Natural killer cell treated with Interleukin-12 subunit alpha and Interleukin-12 subunit beta and Interleukin-15 and Interleukin-18, amount 100 ng/mL, for 72 hours (primary cell): ENCODE measurements around the gene C19orf25. TPM values are rescaled to one million over a fixed set of nuclear protein-coding genes. Genes with fewer than 3 reads are reported as not detected.
A peak's percentile ranks its signal among the peaks of the same experiment; 100 is the strongest.

Experiments
- ATAC-seq, 2 donors: fragments of 150-1000 bp; cut with Tn5 transposase in 1 of 2; sonication (Bioruptor Pico), chemical (Tn5 transposase) in 1 of 2; 2 replicates each; pipeline ENCODE4 v1.10.0; 2021
- DNase-seq: peaks from one replicate; pipeline ENCODE4 v3.0.0; 2022; ENCODE audit warnings: low spot score
- H3K27ac Mint-ChIP-seq, 2 donors: 1 replicate in 1 of 2; 2 replicates in 1 of 2; pipeline ENCODE4 v1.8.0; 2022; ENCODE audit warnings: mixed read lengths in 2 of 2, mild to moderate bottlenecking in 1 of 2, moderate library complexity in 1 of 2
- H3K27me3 Mint-ChIP-seq, 2 donors: 1 replicate in 1 of 2; 2 replicates in 1 of 2; pipeline ENCODE4 v1.8.0; 2022; ENCODE audit warnings: mixed read lengths in 2 of 2
- H3K36me3 Mint-ChIP-seq: one replicate; pipeline ENCODE4 v1.8.0; 2022; ENCODE audit warnings: mixed read lengths
- H3K4me1 Mint-ChIP-seq, 2 donors: 1 replicate in 1 of 2; 2 replicates in 1 of 2; pipeline ENCODE4 v1.8.0; 2022; ENCODE audit warnings: low read depth in 2 of 2, mixed read lengths in 2 of 2, mild to moderate bottlenecking in 1 of 2
- H3K4me3 Mint-ChIP-seq: one replicate; pipeline ENCODE4 v1.8.0; 2022; ENCODE audit warnings: mixed read lengths
- H3K9me3 Mint-ChIP-seq: 2 replicates; pipeline ENCODE4 v1.8.0; 2022; ENCODE audit warnings: mixed read lengths
- total RNA-seq, 2 donors: library from RNA; stranded (reverse); gene quantifications; one replicate each; pipeline ENCODE4 v1.2.3, GENCODE V29; 2022

Gene C19orf25
- total RNA-seq, 2 donors from 2014 or later = 45.1 to 58.4 TPM

GRCh38 chr19:1461862-1462261 lies 17.2 kb downstream of the C19orf25 start:
- Mint-ChIP-seq H3K27ac (no peak overlapping the region), H3K27me3 (peaks cover 0 to 4% of the 10 kb centered on the region in 2 donors), H3K4me3 (no peak overlapping the region), H3K4me1 (no peaks in the 10 kb centered on the region), H3K9me3 (no peaks in the 10 kb centered on the region), H3K36me3 (no peaks in the 10 kb centered on the region)
- DNase-seq = no peak
- no peak for ATAC-seq

DNA sequence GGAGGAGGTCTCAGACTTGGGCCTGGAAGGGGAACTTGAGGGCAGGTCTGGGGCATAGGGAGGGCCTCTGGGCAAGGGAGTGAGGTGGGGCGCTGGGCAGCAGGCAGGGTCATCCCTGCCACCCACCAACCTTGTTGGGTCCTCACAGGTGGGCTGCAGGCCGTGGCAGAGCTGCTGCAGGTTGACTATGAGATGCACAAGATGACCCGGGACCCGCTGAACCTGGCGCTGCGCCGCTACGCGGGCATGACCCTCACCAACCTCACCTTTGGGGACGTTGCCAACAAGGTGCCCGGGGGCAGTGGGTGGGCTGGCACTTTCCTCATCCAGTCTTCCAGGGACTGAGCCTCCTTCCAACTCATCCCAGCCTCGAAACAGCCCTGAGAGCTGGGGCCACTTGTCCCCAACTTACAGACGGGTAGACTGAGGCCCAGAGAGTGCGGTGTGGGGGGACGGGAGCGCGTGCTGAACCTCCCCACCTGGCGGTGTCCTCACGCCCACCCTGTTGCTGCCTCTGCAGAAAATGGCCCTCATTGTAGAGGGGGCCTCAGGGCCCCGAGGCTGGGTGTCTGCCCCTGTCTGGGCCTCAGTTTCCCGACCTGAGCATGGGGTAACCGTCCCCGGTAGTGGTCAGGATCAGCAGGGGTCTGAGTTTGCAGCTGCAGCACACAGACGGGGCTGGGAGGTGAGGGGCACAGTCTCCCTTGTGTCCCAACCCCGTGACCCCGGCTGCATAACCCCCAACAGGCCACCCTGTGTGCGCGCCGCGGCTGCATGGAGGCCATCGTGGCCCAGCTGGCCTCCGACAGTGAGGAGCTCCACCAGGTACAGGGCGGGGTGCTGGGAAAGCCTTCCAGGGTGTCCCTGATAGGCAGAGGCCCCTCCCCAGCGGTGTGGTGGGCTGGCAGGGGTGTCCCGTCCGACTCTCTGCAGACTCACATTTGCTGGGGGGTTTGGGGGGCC lies 18.7 kb downstream of the C19orf25 start:
- ATAC-seq (no peak), DNase-seq (no peak)
- Mint-ChIP-seq H3K27me3 (peaks cover 0 to 9% of the 10 kb centered on the region in 2 donors), H3K4me1 (peaks cover 0 to 5% of the 10 kb centered on the region in 2 donors), H3K36me3 (no peaks in the 10 kb centered on the region), H3K4me3 (no peak overlapping the region), H3K27ac (no peak overlapping the region), H3K9me3 (no peaks in the 10 kb centered on the region)

GRCh38 chr19:1459479-1459878 lies 19.5 kb downstream of the C19orf25 start:
- peaks cover 0 to 5% of the 10 kb centered on the region in 2 donors for H3K4me1 Mint-ChIP-seq

DNA sequence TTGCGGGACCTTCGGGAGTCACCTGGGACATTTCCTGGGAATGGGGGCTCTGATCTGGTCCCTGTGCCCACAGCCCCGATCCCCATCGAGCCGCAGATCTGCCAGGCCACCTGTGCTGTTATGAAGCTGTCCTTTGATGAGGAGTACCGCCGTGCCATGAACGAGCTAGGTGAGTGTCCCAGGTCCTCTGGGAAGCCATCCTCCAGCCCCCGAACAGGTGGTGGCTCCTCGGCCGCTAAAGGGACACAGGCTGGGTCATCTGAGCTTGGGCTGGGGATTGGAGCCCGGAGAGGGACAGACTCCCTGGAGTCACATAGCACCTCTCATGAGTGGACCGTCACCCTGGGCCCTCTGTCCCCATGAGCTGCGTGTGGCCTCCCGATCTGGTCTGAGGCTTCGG lies 21.1 kb downstream of the C19orf25 start:
- ATAC-seq (no peak), DNase-seq (no peak)
- H3K36me3 Mint-ChIP-seq = no peaks in the 10 kb centered on the region
- no peaks in the 10 kb centered on the region for H3K9me3 Mint-ChIP-seq
- peaks cover 7 to 16% of the 10 kb centered on the region in 2 donors for H3K27me3 Mint-ChIP-seq
- peaks cover 0 to 9% of the 10 kb centered on the region in 2 donors for H3K4me1 Mint-ChIP-seq
- no peak overlapping the region for H3K27ac Mint-ChIP-seq
- H3K4me3 Mint-ChIP-seq = no peak overlapping the region

More at GRCh38 chr19:1459479-1459878, 19.5 kb downstream of the C19orf25 start:
- Mint-ChIP-seq H3K36me3 (no peaks in the 10 kb centered on the region), H3K27me3 (peaks cover 0 to 11% of the 10 kb centered on the region in 2 donors), H3K4me3 (no peak overlapping the region), H3K27ac (no peak overlapping the region), H3K9me3 (no peaks in the 10 kb centered on the region)
- ATAC-seq (no peak), DNase-seq (no peak)

DNA sequence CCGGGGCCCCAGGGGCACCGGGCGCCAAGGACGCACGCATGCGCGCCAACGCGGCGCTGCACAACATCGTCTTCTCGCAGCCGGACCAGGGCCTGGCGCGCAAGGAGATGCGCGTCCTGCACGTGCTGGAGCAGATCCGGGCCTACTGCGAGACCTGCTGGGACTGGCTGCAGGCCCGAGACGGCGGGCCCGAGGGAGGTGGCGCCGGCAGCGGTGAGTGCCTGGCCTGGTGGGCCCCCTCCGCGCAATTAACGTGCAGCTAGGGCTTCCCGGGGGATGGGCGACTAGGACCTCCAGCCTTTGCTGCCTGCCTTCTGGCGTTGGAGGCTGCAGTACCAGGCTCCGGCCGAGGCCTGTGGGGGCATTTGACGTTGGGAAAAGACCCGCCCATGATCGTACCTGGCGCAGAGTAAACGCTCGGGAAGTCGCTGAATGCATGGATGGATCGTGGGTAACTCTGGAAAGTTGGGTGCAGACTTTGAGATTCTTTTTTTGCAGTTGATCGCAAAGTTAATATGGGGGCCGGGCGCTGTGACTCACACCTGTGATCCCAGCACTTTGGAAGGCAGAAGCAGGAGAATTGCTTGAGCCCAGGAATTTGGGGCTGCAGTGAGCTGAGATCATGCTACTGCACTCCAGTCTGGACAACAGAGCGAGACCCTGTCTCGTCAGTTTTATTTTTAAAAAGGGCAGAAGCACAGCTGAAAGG lies 21.8 kb downstream of the C19orf25 start:
- peaks cover 7 to 16% of the 10 kb centered on the region in 2 donors for H3K27me3 Mint-ChIP-seq
- H3K27ac Mint-ChIP-seq = no peak overlapping the region
- no peaks in the 10 kb centered on the region for H3K36me3 Mint-ChIP-seq
- DNase-seq = no peak
- no peaks in the 10 kb centered on the region for H3K9me3 Mint-ChIP-seq
- no peak for ATAC-seq
- peaks cover 0 to 9% of the 10 kb centered on the region in 2 donors for H3K4me1 Mint-ChIP-seq
- no peak overlapping the region for H3K4me3 Mint-ChIP-seq

GRCh38 chr19:1456121-1456900 lies 22.7 kb downstream of the C19orf25 start:
- H3K4me1 Mint-ChIP-seq = peaks cover 0 to 9% of the 10 kb centered on the region in 2 donors
- H3K27ac Mint-ChIP-seq = no peak overlapping the region
- H3K4me3 Mint-ChIP-seq = no peak overlapping the region
- no peak for DNase-seq
- H3K27me3 Mint-ChIP-seq = peaks cover 7 to 18% of the 10 kb centered on the region in 2 donors
- no peaks in the 10 kb centered on the region for H3K9me3 Mint-ChIP-seq
- no peaks in the 10 kb centered on the region for H3K36me3 Mint-ChIP-seq
- ATAC-seq = no peak

DNA sequence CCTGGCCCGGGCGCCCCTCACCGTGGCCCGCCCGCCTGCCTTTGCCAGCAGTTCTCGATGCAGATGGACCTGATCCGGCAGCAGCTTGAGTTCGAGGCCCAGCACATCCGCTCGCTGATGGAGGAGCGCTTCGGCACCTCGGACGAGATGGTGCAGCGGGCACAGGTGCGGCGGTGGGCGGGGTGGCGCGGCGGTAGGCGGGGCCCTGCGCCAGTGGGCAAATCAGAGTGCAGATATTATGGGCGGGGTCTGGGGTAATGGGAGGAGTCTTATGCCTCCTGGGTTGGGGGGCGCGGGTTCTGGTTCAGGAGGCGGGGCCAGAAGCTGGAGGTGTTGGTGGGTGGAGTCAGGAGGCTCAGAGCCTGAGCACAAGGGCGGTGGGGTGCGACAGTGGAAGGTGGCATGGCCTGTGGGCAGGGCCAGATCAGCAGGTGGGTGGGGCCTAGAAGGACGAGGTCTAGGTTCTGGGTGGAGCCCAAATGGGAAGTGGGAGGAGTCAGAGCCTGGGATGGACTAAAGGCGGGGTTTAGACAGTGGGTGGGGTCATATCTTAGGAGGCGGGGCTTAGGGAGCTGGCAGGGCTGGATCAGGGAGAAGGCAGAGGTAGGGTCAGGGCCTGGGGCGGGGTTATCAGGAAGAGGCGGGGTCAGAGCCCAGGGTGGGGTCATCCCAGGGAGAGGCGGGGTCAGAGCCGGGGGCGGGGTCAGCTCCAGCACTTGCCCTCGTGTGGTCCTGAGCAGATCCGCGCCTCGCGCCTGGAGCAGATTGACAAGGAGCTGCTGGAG lies 23.5 kb downstream of the C19orf25 start:
- ATAC-seq = peak; percentile 60 to 81
- H3K4me1 Mint-ChIP-seq = peaks cover 0 to 14% of the 10 kb centered on the region in 2 donors
- H3K4me3 Mint-ChIP-seq = no peak overlapping the region
- no peaks in the 10 kb centered on the region for H3K36me3 Mint-ChIP-seq
- H3K9me3 Mint-ChIP-seq = no peaks in the 10 kb centered on the region
- peaks cover 15 to 24% of the 10 kb centered on the region in 2 donors for H3K27me3 Mint-ChIP-seq
- no peak overlapping the region for H3K27ac Mint-ChIP-seq
- DNase-seq = no peak

- Mint-ChIP-seq H3K36me3 (no peaks in the 10 kb centered on the region), H3K4me1 (peaks cover 0 to 14% of the 10 kb centered on the region in 2 donors), H3K9me3 (no peaks in the 10 kb centered on the region), H3K27me3 (peaks cover 17 to 24% of the 10 kb centered on the region in 2 donors), H3K27ac (no peak overlapping the region), H3K4me3 (no peak overlapping the region)
- ATAC-seq (no peak), DNase-seq (no peak)
Measured at GRCh38 chr19:1455002-1455335, 24.0 kb downstream of the C19orf25 start.

GRCh38 chr19:1453525-1454364 lies 25.3 kb downstream of the C19orf25 start:
- ATAC-seq (no peak), DNase-seq (no peak)
- Mint-ChIP-seq H3K27me3 (peaks cover 25 to 29% of the 10 kb centered on the region in 2 donors), H3K36me3 (no peaks in the 10 kb centered on the region), H3K27ac (no peak overlapping the region), H3K4me1 (peaks cover 0 to 18% of the 10 kb centered on the region in 2 donors), H3K4me3 (no peak overlapping the region), H3K9me3 (no peaks in the 10 kb centered on the region)

DNA sequence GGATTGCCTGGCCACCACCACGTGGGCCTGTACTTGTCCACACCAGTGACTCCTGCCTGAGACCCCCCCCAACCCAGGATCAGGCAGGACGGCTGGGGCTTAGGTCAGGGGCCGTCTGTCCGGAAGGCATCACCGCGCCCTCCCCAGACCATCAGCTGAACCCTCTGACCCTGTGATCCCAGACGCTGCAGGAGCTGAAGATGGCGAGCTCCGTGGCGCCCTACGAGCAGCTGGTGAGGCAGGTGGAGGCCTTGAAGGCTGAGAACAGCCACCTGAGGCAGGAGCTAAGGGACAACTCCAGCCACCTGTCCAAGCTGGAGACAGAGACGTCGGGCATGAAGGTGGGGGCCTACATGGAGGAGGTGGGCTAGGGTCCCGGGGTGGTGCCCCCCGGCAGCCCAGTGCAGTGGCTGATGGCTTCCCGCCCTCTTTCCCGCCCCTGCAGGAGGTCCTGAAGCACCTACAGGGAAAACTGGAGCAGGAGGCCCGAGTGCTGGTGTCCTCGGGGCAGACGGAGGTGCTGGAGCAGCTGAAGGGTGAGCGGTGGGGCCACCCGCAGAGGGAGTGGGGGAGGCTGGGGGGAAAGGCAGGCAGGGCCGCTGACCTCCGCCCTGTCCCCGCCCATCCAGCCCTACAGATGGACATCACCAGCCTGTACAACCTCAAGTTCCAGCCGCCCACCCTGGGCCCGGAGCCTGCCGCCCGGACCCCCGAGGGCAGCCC lies 26.1 kb downstream of the C19orf25 start:
- H3K4me1 Mint-ChIP-seq = peaks cover 0 to 18% of the 10 kb centered on the region in 2 donors
- H3K36me3 Mint-ChIP-seq = no peaks in the 10 kb centered on the region
- no peak overlapping the region for H3K4me3 Mint-ChIP-seq
- no peaks in the 10 kb centered on the region for H3K9me3 Mint-ChIP-seq
- peaks cover 29% of the 10 kb centered on the region in 2 donors for H3K27me3 Mint-ChIP-seq
- ATAC-seq = no peak
- H3K27ac Mint-ChIP-seq = no peak overlapping the region
- DNase-seq = no peak

GRCh38 chr19:1451916-1452801 lies 26.9 kb downstream of the C19orf25 start:
- ATAC-seq (no peak), DNase-seq (no peak)
- Mint-ChIP-seq H3K4me3 (no peak overlapping the region), H3K27ac (no peak overlapping the region), H3K9me3 (no peaks in the 10 kb centered on the region), H3K4me1 (peaks cover 0 to 18% of the 10 kb centered on the region in 2 donors), H3K36me3 (no peaks in the 10 kb centered on the region), H3K27me3 (peaks cover 35 to 37% of the 10 kb centered on the region in 2 donors)
